ENCODE measurements around the gene DPRX.

DNA sequence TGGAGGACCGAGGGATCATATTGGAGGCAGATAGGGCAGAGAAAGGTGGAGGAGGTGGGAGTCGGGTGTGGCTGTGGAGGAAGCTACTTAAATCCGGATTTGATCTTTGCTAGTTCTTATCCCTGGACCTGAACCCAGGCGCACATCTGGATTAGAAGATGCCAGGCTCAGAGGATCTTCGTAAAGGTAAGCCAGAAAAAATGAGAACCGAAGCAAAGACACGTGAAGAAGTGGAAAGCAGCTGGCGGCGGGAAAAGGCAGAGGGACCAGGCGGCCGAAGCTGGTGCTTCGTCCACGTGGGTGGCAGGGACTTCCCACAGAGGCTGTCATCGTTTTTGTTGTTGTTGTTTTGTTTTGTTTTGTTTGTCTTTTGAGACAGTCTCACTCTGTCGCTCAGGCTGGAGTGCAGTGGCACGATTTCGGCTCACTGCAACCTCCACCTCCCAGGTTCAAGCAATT, at the start of gene DPRX:
- no peak for TF ChIP-seq CTCF (IDR thresholded peaks at IDR 0.05; ENCODE audit: poor library complexity)
- TF ChIP-seq EZH2phosphoT487 (IDR thresholded peaks at IDR 0.05; ENCODE audit: low read depth, severe bottlenecking, unreplicated experiment): no peak

All from hepatocyte (in vitro differentiated cells).